SK-N-SH (cell line): Measurements from ENCODE around the gene CBFA2T3. TPM values are rescaled to one million over a fixed set of nuclear protein-coding genes. Genes with fewer than 3 reads are reported as not detected.

ENCODE experiments used
- CTCF ChIA-PET: fragments of 300-600, 350-600 bp; formaldehyde crosslinking; extraction: SDS; loops from one replicate; lab custom pipeline; 2021; lab: Yijun Ruan, JAX
- POLR2A ChIA-PET: fragments of 350-600 bp; sonication (Branson Sonifier 250); formaldehyde crosslinking; extraction: SDS; loops from one replicate; lab custom pipeline; 2020; ENCODE audit warnings: antibody characterized with exemption, inconsistent platforms; lab: Yijun Ruan, JAX
- DNase-seq: peaks from one replicate; pipeline ENCODE4 v3.0.0; 2012
- H2AFZ ChIP-seq: fragments of 200-600 bp; sonication (generic); 2 replicates; pipeline ENCODE4 v1.8.1; 2016; ENCODE audit warnings: antibody characterized with exemption, mild to moderate bottlenecking, low read depth
- H3F3A ChIP-seq: fragments of 200-600 bp; sonication (generic); replicated peaks from 2 replicates; pipeline ENCODE3; 2016; ENCODE audit warnings: antibody characterized with exemption, mild to moderate bottlenecking; ENCODE audit not compliant: insufficient read depth
- H3K27ac ChIP-seq, 2 experiments: fragments of 200-500 bp in 1 of 2; fragments of 200-600 bp in 1 of 2; sonication (Bioruptor generic) in 1 of 2; sonication (generic), shearing (Covaris generic) in 1 of 2; 2 replicates each; pipeline versions ENCODE4 v1.5.1 to v1.6.1; 2014 to 2016; ENCODE audit warnings: low read depth in 2 of 2, inconsistent platforms in 1 of 2, low read length in 1 of 2, mild to moderate bottlenecking in 1 of 2, mixed read lengths in 1 of 2
- H3K27me3 ChIP-seq: fragments of 200-600 bp; sonication (generic), shearing (Covaris generic); 2 replicates; pipeline ENCODE4 v1.6.1; 2016; ENCODE audit warnings: mixed run types; ENCODE audit not compliant: insufficient read depth
- H3K36me3 ChIP-seq, 2 experiments: fragments of 200-500 bp in 1 of 2; fragments of 200-600 bp in 1 of 2; sonication (Bioruptor generic) in 1 of 2; sonication (generic) in 1 of 2; replicated peaks in 1 of 2; 2 replicates each; pipeline versions ENCODE3 to v1.5.1; 2014 to 2016; ENCODE audit warnings: low read length in 1 of 2, mild to moderate bottlenecking in 1 of 2; ENCODE audit not compliant: insufficient read depth in 2 of 2, control insufficient read depth in 1 of 2
- H3K4me1 ChIP-seq, 2 experiments: fragments of 200-500 bp in 1 of 2; fragments of 200-600 bp in 1 of 2; sonication (Bioruptor generic) in 1 of 2; sonication (generic), shearing (Covaris generic) in 1 of 2; 2 replicates each; pipeline versions ENCODE4 v1.5.1 to v1.6.1; 2014 to 2016; ENCODE audit warnings: low read depth in 1 of 2, low read length in 1 of 2, mixed run types in 1 of 2; ENCODE audit not compliant: insufficient read depth in 2 of 2, control insufficient read depth in 1 of 2
- H3K4me2 ChIP-seq: fragments of 200-600 bp; sonication (generic), shearing (Covaris generic); 2 replicates; pipeline ENCODE4 v1.6.1; 2017; ENCODE audit warnings: mixed run types
- H3K4me3 ChIP-seq, 2 experiments: fragments of 200-500 bp in 1 of 2; fragments of 200-600 bp in 1 of 2; sonication (Bioruptor generic) in 1 of 2; sonication (generic), shearing (Covaris generic) in 1 of 2; 2 replicates each; pipeline versions ENCODE4 v1.5.1 to v1.8.1; 2014 to 2016; ENCODE audit warnings: low read depth in 2 of 2, inconsistent platforms in 1 of 2, low read length in 1 of 2, mild to moderate bottlenecking in 1 of 2, mixed read lengths in 1 of 2, moderate library complexity in 1 of 2
- H3K79me2 ChIP-seq: fragments of 200-600 bp; sonication (generic); 2 replicates; pipeline ENCODE4 v1.8.1; 2017; ENCODE audit warnings: mild to moderate bottlenecking; ENCODE audit not compliant: insufficient read depth
- H3K9ac ChIP-seq: fragments of 200-600 bp; sonication (generic); 2 replicates; pipeline ENCODE4 v1.6.1; 2017; ENCODE audit warnings: mixed run types
- H3K9me2 ChIP-seq: fragments of 200-600 bp; sonication (generic); 2 replicates; pipeline ENCODE4 v1.6.1; 2017; ENCODE audit warnings: mixed run types
- H3K9me3 ChIP-seq: fragments of 200-600 bp; sonication (generic); 2 replicates; pipeline ENCODE4 v1.6.1; 2017; ENCODE audit warnings: mixed run types, mild to moderate bottlenecking, moderate library complexity
- H4K20me1 ChIP-seq: fragments of 200-600 bp; sonication (generic); 2 replicates; pipeline ENCODE4 v1.6.1; 2017; ENCODE audit warnings: mild to moderate bottlenecking, mixed run types; ENCODE audit not compliant: insufficient read depth
- CTCF ChIP-seq: fragments of 200-600 bp; sonication (generic); IDR thresholded peaks from 2 replicates; pipeline ENCODE4 v1.6.1; 2017; ENCODE audit warnings: antibody characterized with exemption, mild to moderate bottlenecking, moderate library complexity
- ELF1 ChIP-seq: IDR thresholded peaks from 2 replicates; pipeline ENCODE4 v1.4.0; 2012
- FOXJ3 ChIP-seq: sonication (generic); formaldehyde crosslinking; IDR thresholded peaks from 2 replicates; pipeline ENCODE4 v1.5.1; 2020; ENCODE audit warnings: mild to moderate bottlenecking, missing genetic modification reagents
- GABPA ChIP-seq: IDR thresholded peaks from 2 replicates; pipeline ENCODE4 v1.4.0; 2012; ENCODE audit warnings: low read depth, mild to moderate bottlenecking
- GATA2 ChIP-seq: sonication (generic); formaldehyde crosslinking; IDR thresholded peaks from 2 replicates; pipeline ENCODE4 v1.5.0; 2020; ENCODE audit warnings: mild to moderate bottlenecking, missing genetic modification reagents
- JUND ChIP-seq: IDR thresholded peaks from 2 replicates; pipeline ENCODE4 v1.4.0; 2012
- MEF2A ChIP-seq: IDR thresholded peaks from 2 replicates; pipeline ENCODE4 v1.4.0; 2012; ENCODE audit warnings: low read depth, borderline replicate concordance
- POLR2AphosphoS5 ChIP-seq: IDR thresholded peaks from 2 replicates; pipeline ENCODE4 v1.6.1; 2012; ENCODE audit warnings: low read depth, low read length
- RCOR1 ChIP-seq: fragments of 150-350 bp; IDR thresholded peaks from 2 replicates; pipeline ENCODE4 v1.6.1; 2017; ENCODE audit warnings: antibody characterized with exemption, low read length
- TAF1 ChIP-seq: IDR thresholded peaks from 2 replicates; pipeline ENCODE4 v1.6.1; 2012; ENCODE audit warnings: low read depth, mild to moderate bottlenecking, low read length, moderate library complexity, borderline replicate concordance
- TCF12 ChIP-seq: IDR thresholded peaks from 2 replicates; pipeline ENCODE4 v1.4.0; 2012
- WGBS: methylation state at CpG from one replicate; pipeline ENCODE4 v1.1.6; 2017; ENCODE audit warnings: low lambda C conversion rate; 5-methylcytosine and 5-hydroxymethylcytosine counted together
- polyA plus RNA-seq, 3 experiments: library from polyadenylated mRNA; depleted of rRNA; stranded (reverse); fragments of >200 nt; gene quantifications; 2 replicates each; pipeline ENCODE4 v1.2.3, GENCODE V29; 2012
- TF ChIP-seq, protein P1 (sequence below): IDR thresholded peaks from 2 replicates; pipeline ENCODE4 v1.4.0; 2012; ENCODE audit warnings: low read depth, borderline replicate concordance

The CBFA2T3 gene
- polyA plus RNA-seq, 1 of the 3 experiments (the other 2 are of a cell fraction): not detected

DNA sequence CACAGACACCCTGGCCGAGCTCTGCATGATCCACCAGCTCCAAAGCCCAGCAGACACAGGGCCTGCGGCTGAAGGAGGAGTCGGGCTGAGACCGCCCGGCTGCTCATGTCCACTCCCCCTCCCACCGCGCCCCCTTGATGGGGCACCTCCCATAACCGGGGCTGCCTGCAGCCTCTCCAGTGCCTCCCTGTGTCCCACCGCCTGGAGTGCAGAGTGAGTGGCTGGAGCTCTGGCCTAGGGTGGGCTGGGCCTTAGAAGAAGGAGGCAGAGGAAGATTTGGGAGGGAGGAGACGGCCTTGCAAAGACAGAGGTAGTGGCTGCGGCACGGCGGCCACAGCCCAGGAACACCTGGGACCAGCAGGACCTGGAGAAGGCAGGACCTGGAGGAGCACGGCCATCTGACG, 4.0 kb downstream of the CBFA2T3 start:
- no peak overlapping the region for H2AFZ ChIP-seq
- no peaks in the 10 kb centered on the region; a peak in 1 of 4 replicates for H3K4me1 ChIP-seq
- WGBS: 58% methylated on average over 13 of the region's 15 CpGs
- H3K79me2 ChIP-seq: no peaks in the 10 kb centered on the region
- CTCF ChIA-PET: interaction anchor here (1.1 to 1.2 kb wide), 2 partner anchors 11 to 194 kb away, joined by 3 read pairs; no protein-coding TSS in a partner anchor
- no peaks in the 10 kb centered on the region for H3F3A ChIP-seq
- no peak overlapping the region for H3K27ac ChIP-seq
- no peak overlapping the region for H3K4me2 ChIP-seq
- H3K4me3 ChIP-seq: no peak overlapping the region
- no peaks in the 10 kb centered on the region for H3K9me3 ChIP-seq
- peaks cover 12% of the 10 kb centered on the region; the same call in 1 of the 2 replicates for H3K27me3 ChIP-seq
- H3K9ac ChIP-seq: no peak overlapping the region
- no peak for DNase-seq
- no peaks in the 10 kb centered on the region for H3K9me2 ChIP-seq
- POLR2A ChIA-PET: no interaction called here
- TF ChIP-seq GABPA: no peak
- TF ChIP-seq TCF12: no peak
- no peak for TF ChIP-seq GATA2
- H3K36me3 ChIP-seq: no peaks in the 10 kb centered on the region
- H4K20me1 ChIP-seq: no peaks in the 10 kb centered on the region

DNA sequence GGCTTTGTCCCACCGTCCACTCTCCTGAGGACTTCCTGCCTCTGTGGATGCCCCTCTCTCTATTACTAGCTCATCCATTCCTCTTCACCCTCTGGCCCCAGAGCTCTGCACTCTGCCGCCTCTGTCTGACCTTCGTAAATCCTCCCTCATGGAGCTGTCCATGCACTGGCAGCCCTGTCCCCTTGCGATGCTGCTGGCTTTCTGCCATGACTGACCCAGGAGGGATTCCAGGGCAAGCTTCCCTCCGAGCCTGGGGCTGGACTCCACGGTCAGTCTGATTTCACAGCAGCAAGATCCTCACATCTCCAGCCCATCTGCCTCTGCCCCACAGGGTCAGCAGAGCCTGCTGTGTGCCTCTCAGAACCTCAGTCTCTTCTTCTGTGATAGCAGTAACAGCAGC, 4.7 kb downstream of the CBFA2T3 start:
- ChIA-PET POLR2A (no interaction called here), CTCF (interaction anchor here (1.1 to 1.2 kb wide), 2 partner anchors 11 to 195 kb away, joined by 3 read pairs; no protein-coding TSS in a partner anchor)
- H3K9me3 ChIP-seq: no peaks in the 10 kb centered on the region
- H3K4me3 ChIP-seq: no peak overlapping the region
- no peaks in the 10 kb centered on the region for H3K9me2 ChIP-seq
- no peak overlapping the region for H3K9ac ChIP-seq
- H2AFZ ChIP-seq: no peak overlapping the region
- peak; percentile 73 for DNase-seq
- no peak overlapping the region for H3K27ac ChIP-seq
- no peaks in the 10 kb centered on the region; a peak in 1 of 4 replicates for H3K4me1 ChIP-seq
- H3K79me2 ChIP-seq: no peaks in the 10 kb centered on the region
- no peaks in the 10 kb centered on the region for H3F3A ChIP-seq
- no peak overlapping the region for H3K4me2 ChIP-seq
- no peaks in the 10 kb centered on the region for H3K36me3 ChIP-seq
- H4K20me1 ChIP-seq: no peaks in the 10 kb centered on the region
- peaks cover 6% of the 10 kb centered on the region; the same call in 1 of the 2 replicates for H3K27me3 ChIP-seq
- 27% methylated on average over 6 of the region's 6 CpGs for WGBS
- TF ChIP-seq, protein P1, sequence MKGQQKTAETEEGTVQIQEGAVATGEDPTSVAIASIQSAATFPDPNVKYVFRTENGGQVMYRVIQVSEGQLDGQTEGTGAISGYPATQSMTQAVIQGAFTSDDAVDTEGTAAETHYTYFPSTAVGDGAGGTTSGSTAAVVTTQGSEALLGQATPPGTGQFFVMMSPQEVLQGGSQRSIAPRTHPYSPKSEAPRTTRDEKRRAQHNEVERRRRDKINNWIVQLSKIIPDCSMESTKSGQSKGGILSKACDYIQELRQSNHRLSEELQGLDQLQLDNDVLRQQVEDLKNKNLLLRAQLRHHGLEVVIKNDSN: no peak
- TF ChIP-seq GABPA (no peak), POLR2AphosphoS5 (no peak)

DNA sequence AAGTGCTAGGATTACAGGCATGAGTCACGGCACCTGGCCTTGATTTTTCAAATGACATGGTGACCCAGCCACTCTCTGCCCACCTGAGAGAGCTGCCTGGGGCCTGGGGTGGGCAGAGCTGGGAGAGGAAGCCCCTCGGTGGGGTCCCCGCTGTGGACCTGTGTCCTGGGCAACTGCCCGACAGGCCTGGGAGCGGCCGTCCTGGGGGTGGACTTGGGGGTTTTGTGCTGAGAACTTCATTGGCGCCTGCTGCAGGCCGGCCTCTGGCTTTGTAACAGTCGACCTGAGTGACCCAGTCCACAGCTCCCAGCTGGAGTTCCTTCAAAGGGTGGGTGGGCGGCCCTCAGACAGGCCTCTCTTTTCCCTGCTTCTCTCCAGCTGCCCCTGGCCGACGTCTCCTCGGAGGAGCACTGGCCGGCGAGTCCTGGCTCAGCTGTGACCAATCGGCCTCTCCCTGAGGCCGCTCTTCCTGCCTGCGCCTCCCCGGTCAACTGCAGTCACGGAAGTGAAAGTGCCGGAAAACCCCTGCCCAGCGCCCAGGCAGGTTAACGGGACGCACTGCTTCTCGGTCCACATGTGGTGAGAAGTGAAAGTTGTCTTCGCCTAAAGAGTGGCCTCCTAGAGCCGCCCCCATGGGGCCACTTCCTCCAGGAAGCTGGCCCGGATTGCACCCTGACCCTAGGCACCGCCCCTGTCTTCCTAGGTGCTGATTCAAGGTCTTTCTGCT, 5.5 kb downstream of the CBFA2T3 start:
- H3K9me3 ChIP-seq: no peaks in the 10 kb centered on the region
- ChIA-PET CTCF (interaction anchor here (0.6 to 1.4 kb wide), 5 partner anchors 12 to 196 kb away, joined by 3 to 4 read pairs (median 3); no protein-coding TSS in a partner anchor), POLR2A (interaction anchor here (0.7 kb wide), 1 partner anchor 390 kb away, joined by 3 read pairs; no protein-coding TSS in a partner anchor)
- no peak overlapping the region for H3K4me3 ChIP-seq
- no peaks in the 10 kb centered on the region for H3K36me3 ChIP-seq
- no peaks in the 10 kb centered on the region for H3K79me2 ChIP-seq
- DNase-seq: no peak
- no peak for TF ChIP-seq RCOR1
- TF ChIP-seq TAF1: no peak
- no peak for TF ChIP-seq GABPA
- TF ChIP-seq JUND: no peak
- no peak for TF ChIP-seq MEF2A
- no peak for TF ChIP-seq CTCF
- TF ChIP-seq FOXJ3 (CRISPR knock-in tag): no peak
- TF ChIP-seq ELF1: no peak
- peaks cover 6% of the 10 kb centered on the region; the same call in 1 of the 2 replicates for H3K27me3 ChIP-seq
- 76% methylated on average over 19 of the region's 29 CpGs for WGBS
- H3K27ac ChIP-seq: no peak overlapping the region
- H3K4me2 ChIP-seq: no peak overlapping the region
- no peaks in the 10 kb centered on the region for H3K9me2 ChIP-seq
- no peaks in the 10 kb centered on the region for H4K20me1 ChIP-seq
- H3F3A ChIP-seq: no peaks in the 10 kb centered on the region
- no peaks in the 10 kb centered on the region; a peak in 1 of 4 replicates for H3K4me1 ChIP-seq
- no peak overlapping the region for H2AFZ ChIP-seq
- H3K9ac ChIP-seq: no peak overlapping the region
